HG02759 (cell line): ENCODE measurements around the gene KNDC1.
A peak's percentile ranks its signal among the peaks of the same experiment; 100 is the strongest.
"Not testable (repeated sequence)": the region's sequence is repeated elsewhere in the genome, so short reads cannot be mapped to it uniquely, and the experiment has no call there.

Experiments
- ATAC-seq: cut with Tn5 transposase; IDR thresholded peaks from one replicate; pipeline ENCODE4 v1.9.1; 2021; ENCODE audit warnings: mild to moderate bottlenecking, moderate library complexity; ENCODE audit not compliant: unreplicated experiment

The KNDC1 gene, protein sequence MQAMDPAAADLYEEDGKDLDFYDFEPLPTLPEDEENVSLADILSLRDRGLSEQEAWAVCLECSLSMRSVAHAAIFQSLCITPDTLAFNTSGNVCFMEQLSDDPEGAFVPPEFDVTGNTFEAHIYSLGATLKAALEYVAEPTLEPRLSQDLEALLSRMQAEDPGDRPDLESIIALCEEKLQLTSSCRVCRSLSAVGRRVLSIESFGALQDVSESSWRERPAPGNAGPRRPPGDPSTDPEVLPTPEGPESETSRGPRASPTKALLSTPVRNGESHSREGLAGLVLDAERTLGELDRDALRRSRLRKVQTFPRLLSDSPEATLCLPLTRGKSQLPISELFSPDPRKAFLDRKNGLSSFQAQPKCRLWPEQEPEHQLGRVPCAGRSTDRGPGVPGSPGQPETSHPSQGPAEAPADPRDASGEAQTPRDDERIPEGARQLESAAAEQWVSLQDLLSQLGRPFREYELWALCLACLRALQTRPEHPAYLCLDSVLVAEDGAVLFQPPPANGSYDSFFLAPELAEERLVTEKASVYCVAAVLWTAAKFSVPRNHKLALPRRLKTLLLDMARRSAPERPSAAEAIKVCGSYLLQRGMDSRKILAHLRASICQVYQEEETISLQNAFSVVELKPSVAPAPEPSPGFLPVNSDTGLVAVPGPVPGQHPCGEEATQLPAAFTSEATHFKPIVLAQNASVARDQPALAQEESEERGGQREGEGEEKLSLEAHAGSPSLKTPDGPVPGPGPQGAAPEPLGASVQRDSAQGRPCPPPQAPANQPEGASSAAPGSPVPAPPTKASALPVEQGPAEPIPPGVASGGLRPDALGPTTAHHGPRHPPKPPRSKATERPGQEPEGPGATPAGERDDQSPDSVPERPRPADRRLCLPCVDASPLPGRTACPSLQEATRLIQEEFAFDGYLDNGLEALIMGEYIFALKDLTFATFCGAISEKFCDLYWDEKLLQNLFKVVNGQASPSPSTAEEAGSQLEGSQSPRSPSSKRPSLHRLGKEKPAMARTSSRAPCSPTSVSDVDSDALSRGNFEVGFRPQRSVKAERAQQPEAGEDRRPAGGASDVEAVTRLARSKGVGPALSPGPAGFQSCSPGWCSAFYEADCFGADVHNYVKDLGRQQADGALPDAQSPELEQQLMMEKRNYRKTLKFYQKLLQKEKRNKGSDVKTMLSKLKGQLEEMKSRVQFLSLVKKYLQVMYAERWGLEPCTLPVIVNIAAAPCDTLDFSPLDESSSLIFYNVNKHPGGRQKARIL (N-terminal part only)

DNA sequence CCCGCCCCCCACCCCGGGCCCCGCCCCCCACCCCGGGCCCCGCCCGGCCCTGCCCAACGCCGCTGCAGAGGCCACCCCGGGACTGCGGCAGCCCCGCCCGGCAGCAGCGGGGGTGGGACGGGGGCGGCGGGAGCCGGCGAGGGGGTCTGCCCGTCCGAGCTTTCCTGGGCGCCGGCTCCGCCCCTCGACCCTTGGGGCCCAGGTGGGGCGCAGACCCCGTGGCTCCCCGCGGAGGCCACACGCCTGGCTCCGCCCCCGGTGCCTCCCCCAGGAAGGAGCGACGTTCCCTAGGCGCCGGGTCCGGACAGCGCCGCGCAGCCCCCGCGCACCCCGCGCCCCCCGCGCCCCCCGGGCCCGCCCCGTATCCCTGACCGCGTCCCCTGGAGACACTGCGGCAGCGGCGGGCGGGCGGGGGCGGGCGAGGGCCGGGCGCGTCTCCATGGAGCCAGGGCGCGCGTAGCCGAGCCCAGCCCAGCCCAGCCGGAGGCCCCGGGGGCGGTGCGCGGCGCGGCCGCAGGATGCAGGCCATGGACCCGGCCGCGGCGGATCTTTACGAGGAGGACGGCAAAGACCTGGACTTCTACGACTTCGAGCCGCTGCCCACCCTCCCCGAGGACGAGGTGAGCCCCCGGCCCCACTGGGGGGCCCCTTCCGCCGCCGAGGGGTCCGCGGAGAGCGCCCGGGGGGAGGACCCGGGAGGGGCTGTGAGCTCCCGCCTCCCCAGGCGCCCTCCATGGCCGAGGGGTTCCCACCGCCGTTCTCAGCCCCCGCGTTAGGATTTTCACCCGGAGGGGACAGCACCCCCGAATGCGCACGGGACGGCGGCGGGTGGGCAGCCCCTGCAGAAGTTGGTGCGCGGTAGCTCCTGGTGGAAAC lies at the start of gene KNDC1:
TSS of gene KNDC1 (plus strand) at position 270 of the 876 bp plus-strand sequence. CDS start at position 519, 249 bp downstream.
- ATAC-seq = peak; percentile 51

DNA sequence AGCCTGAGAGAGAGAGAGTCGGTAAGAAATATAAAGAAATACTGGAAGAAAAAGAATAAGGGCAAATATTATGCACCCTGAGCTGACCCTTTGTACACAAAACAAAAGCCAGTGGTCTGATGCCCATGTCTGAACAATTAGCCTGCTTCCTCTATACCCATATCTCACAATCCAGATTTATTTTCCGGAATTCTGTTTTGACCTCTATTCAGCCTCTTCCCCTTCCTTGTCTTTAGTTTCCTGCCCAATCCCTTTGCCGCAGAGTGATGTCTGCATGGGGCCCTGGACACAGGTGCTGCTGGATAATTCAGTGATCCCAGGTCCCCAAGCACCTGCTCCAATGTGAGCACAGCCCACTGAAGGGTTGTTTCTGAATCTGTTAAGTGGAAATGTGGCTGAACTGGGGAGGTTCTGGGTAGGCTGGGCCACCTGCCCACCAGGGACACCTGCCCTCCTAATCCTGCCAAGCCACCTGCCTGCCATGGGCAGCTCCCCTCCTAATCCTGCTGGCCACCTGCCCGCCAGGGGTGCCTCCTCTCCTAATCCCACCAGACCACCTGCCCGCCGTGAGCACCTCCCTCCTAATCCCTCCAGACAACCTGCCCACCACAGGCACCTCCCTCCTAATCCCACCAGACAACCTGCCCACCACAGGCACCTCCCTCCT lies 49.3 kb upstream of the KNDC1 start:
- ATAC-seq = no peak

DNA sequence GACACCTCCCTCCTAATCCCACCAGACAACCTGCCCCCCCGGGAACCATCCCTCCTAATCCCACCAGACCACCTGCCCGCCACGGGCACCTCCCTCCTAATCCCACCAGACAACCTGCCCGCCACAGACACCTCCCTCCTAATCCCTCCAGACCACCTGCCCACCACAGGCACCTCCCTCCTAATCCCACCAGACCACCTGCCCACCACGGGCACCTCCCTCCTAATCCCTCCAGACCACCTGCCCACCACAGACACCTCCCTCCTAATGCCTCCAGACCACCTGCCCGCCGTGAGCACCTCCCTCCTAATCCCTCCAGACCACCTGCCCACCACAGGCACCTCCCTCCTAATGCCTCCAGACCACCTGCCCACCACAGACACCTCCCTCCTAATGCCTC lies 48.4 kb upstream of the KNDC1 start:
- ATAC-seq = not testable (repeated sequence)

DNA sequence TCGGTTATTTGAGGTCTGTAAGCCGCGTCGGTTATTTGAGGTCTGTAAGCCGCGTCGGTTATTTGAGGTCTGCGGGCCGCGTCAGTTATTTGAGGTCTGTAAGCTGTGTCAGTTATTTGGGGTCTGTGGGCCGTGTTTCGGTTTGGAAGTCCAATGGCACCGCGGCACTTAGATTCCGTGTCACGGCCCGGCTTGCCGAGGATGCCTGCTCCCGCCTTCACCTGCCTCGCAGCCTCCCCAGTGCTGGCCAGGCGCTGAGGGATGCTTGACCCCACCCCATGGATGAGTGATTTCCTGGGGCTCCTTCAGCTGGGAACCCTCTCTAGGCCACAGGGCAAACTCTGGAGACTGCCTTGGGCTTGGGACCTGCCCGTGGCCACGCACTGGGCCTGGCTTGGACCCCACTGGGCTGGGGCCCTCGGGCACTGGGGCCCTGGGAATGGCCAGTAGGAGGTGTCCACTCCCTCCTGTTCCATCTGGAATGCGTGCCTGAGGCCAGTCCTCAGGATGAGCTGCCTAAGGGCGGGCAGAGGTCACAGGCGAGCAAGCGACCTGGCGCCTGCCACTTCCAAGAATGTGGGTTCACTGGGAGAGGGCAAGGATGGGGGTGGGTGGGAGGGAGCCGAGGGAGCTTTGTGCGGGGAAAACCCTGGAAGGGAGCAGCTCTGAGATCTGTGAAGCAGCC lies 46.7 kb upstream of the KNDC1 start:
- ATAC-seq = no peak

- no peak for ATAC-seq
These were observed 46.2 kb upstream of the KNDC1 start for GRCh38 chr10:133113847-133114246.

DNA sequence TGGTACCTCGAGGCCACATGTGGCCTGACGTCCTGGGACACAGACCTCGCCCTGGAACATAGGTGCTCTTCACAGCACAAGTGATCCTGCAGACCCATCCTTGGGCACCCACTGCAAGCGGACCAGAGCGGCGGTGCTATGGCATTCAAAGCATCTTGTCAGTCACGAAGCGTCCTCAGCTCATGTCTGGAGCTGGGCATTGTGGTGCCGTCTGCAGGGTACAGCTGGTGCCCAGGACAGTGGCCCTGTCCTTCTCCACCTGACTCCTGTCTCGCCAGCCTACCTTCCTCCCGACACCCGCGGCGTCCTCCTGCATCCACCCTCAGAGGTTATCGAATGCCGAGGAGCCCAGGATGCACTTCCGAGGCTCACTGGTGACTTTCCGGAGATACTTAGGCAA lies 45.8 kb upstream of the KNDC1 start:
- ATAC-seq = no peak

GRCh38 chr10:133114726-133115452 lies 45.1 kb upstream of the KNDC1 start:
- no peak for ATAC-seq

- no peak for ATAC-seq
These were observed 44.6 kb upstream of the KNDC1 start for GRCh38 chr10:133115453-133115842.

DNA sequence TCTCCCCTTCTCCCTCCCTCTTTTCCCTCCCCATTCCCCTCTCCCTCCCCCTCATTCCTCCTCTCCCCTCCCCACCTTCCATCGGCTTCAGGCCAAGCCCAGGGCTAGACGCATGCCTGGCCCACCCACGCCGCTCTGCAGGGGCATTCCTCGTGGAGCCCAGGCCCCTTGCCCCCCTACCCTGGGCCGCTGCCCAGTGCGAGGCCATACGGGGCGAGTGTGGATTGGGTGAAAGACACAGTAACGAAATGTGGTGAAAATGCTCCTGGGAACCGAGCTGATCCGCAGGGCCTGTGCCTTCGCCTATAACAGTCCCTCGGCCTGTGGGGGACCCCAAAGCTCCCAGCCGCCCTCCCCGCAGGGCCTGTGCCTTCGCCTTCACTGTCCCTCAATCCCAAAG lies 44.0 kb upstream of the KNDC1 start:
- ATAC-seq = no peak

DNA sequence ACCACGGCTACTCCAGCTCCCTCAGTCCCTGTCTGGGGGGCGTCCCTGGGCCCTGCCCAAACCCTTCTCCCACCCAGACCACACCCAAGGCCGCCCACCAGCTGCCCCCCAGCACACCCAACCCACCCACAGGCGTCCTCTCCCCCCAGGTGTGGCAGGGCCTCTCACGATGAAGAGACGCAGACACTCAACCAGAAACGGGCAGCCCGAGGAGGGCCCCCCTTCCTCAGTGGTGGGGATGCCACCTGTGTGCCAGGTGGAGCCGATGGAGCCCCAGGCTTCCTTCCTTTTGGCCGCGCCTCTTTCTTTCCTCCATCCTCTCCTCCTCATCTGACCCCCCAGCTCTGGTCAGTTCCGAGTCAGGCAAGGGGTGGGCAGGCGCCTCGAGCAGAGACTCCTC lies 43.6 kb upstream of the KNDC1 start:
- ATAC-seq = no peak

GRCh38 chr10:133117036-133117687 lies 42.9 kb upstream of the KNDC1 start:
- no peak for ATAC-seq

DNA sequence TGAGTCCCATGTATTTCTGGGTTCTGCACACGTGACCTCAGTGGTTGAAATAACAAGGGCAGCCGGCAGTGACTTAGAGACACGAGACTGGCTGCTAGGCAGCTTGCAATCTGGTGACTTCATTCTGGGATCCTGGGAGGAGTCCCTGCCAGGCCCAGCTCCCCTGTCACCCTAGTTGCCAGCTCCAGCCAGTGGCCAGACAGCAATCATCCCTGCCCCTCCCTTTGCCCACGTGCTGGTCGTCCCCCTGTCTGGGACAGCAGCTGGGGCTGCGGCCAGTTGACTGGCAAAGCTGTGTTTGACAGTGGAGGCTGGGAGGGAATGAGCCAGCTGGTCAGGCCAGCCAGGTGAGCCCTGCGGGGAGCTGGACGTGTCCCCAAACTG lies 42.3 kb upstream of the KNDC1 start:
- no peak for ATAC-seq

GRCh38 chr10:133121479-133121878 lies 38.5 kb upstream of the KNDC1 start:
- ATAC-seq = no peak

DNA sequence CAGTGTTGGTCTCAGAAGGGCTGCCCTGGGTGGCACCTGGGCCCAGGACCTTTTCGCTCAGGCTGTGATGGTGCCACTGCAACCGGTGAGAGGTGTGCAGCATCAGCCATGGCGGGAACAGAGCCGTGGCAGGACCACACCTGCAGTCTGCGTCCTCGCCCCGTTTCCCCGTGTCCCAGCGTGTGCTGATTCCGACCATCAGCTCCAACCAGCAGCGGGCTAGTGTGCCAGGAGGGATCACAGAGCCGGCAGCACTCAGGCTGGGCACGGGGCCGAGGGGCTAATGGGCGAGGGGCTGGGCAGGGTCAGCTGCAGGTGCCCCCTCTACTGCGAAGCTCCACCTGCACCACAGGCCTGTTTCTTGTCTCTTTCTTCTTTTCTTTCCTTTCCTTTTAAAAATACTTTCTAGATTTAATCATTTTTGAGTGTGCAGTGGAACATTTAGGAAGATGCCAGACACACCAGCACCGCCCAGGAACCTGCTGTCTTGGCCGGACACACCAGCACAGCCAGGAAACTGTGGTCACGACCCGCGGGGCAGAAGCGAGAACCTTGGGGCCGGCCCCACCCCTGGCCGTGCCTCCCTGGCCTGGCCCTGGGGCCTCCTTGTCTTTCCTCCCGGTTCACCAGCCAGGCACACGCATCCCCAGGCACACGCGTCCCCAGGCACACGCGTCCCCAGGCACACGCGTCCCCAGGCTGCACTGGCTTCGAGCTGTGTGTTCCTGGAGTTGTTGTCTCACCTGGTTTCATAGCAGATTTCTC lies 37.7 kb upstream of the KNDC1 start:
- no peak for ATAC-seq

GRCh38 chr10:133123050-133123745 lies 36.8 kb upstream of the KNDC1 start:
- ATAC-seq = no peak

GRCh38 chr10:133123746-133124356 lies 36.2 kb upstream of the KNDC1 start:
- ATAC-seq = no peak
